Spleen (tissue), 13 donors: ENCODE data around the gene ZNF880. TPM values are rescaled to one million over a fixed set of nuclear protein-coding genes. Genes with fewer than 3 reads are reported as not detected.

ENCODE experiments used
- DNase-seq: peaks from one replicate; pipeline ENCODE4 v3.0.0-alpha.2; 2020
- H3K27ac ChIP-seq, 8 donors: fragments of 200-600 bp; sonication (generic) in 7 of 8; 1 replicate in 4 of 8; 2 replicates in 4 of 8; pipeline versions ENCODE4 v1.5.0 to v1.8.0; 2016 to 2021; ENCODE audit warnings: inconsistent platforms in 4 of 8, mild to moderate bottlenecking in 4 of 8, moderate library complexity in 1 of 8
- H3K27me3 ChIP-seq, 7 donors: fragments of 200-600 bp; sonication (generic) in 6 of 7; replicated peaks in 1 of 7; 1 replicate in 4 of 7; 2 replicates in 3 of 7; pipeline versions ENCODE4 v1.5.0 to v1.8.0; 2016 to 2021; ENCODE audit warnings: inconsistent platforms in 3 of 7, mild to moderate bottlenecking in 1 of 7
- H3K36me3 ChIP-seq, 6 donors: fragments of 200-600 bp; sonication (generic) in 5 of 6; 1 replicate in 4 of 6; 2 replicates in 2 of 6; pipeline versions ENCODE4 v1.5.0 to v1.8.0; 2016 to 2021; ENCODE audit warnings: inconsistent platforms in 2 of 6
- H3K4me1 ChIP-seq, 6 donors: fragments of 200-600 bp; sonication (generic) in 5 of 6; 1 replicate in 3 of 6; 2 replicates in 3 of 6; pipeline versions ENCODE4 v1.5.0 to v1.8.0; 2016 to 2021; ENCODE audit warnings: inconsistent platforms in 3 of 6
- H3K4me3 ChIP-seq, 8 donors: fragments of 200-600 bp; sonication (generic) in 7 of 8; 1 replicate in 4 of 8; 2 replicates in 4 of 8; pipeline versions ENCODE4 v1.5.0 to v1.8.0; 2016 to 2021; ENCODE audit warnings: inconsistent platforms in 4 of 8, mild to moderate bottlenecking in 4 of 8, moderate library complexity in 2 of 8
- H3K9me3 ChIP-seq, 8 donors: fragments of 200-600 bp; sonication (generic) in 7 of 8; 1 replicate in 4 of 8; 2 replicates in 4 of 8; pipeline versions ENCODE4 v1.5.0 to v1.8.0; 2016 to 2021; ENCODE audit warnings: inconsistent platforms in 4 of 8
- POLR2A ChIP-seq, 3 donors: fragments of 450-650 bp; IDR thresholded peaks; one replicate each; pipeline ENCODE4 v1.5.1; 2017; ENCODE audit warnings: antibody characterized with exemption in 3 of 3, mild to moderate bottlenecking in 1 of 3
- POLR2AphosphoS5 ChIP-seq, 3 donors: sonication (generic); formaldehyde crosslinking; IDR thresholded peaks; one replicate each; pipeline ENCODE4 v1.5.1; 2017; ENCODE audit warnings: antibody characterized with exemption in 3 of 3
- WGBS, 5 donors: extraction: QIAGEN DNeasy Blood & Tissue Kit in 3 of 5; methylation state at CpG; one replicate each; pipeline versions ENCODE4 v1.1.5 to v1.1.7; 2013 to 2018; 5-methylcytosine and 5-hydroxymethylcytosine counted together
- intact Hi-C: fragments of 100-400 bp; cut with DNase I; formaldehyde crosslinking; loops from one replicate; pipeline ENCODE4 v1.15.0; 2023; ENCODE audit warnings: low total_unique reads
- long read RNA-seq, 2 donors: transcript quantifications; one replicate each; lab custom pipeline, GENCODE V29; 2026
- polyA plus RNA-seq, 3 donors: library from polyadenylated mRNA; stranded (reverse); fragments of 200-250 nt; gene quantifications; one replicate each; pipeline ENCODE4 v1.2.1, GENCODE V29; 2013
- total RNA-seq, 7 donors: library from RNA; depleted of rRNA in 3 of 7; stranded (reverse); fragments of >200 nt in 3 of 7; fragmentation: NEBNext Ultra II Directional in 4 of 7; extraction: Animal tissue kit (Norgen Biotek cat#: 25700) in 4 of 7; gene quantifications; one replicate each; pipeline versions ENCODE4 v1.1.0 to v1.2.1, GENCODE V29; 2016 to 2021
- TF ChIP-seq, protein P1 (sequence below), 11 experiments: fragments of 200-600 bp in 7 of 11; fragments of 450-650 bp in 4 of 11; sonication (generic) in 4 of 11; IDR thresholded peaks in 8 of 11; conservative IDR thresholded peaks in 3 of 11; 1 replicate in 7 of 11; 2 replicates in 4 of 11; pipeline versions ENCODE4 v1.4.0 to v1.8.0; 2016 to 2021; ENCODE audit warnings: antibody characterized with exemption in 11 of 11, inconsistent platforms in 4 of 11, mild to moderate bottlenecking in 1 of 11
- donor health status: healthy with polysubstance abuse.
- donor health status: DM: no; HTN: no; CAD: no; lungs with moderate emphysema.
- donor health status: DM: no; HTN: no; CAD: no.
- donor health status: Bipolar disorder and iron deficiency.
- donor health status: healthy.
- donor health status: DM: no; HTN: no; CAD: no.
- donor health status: DM: yes; HTN: yes; CAD: no.

Gene ZNF880
- 10 to 100 TPM; 18.8 to 31.7 (median 21.2) TPM for total RNA-seq
- 10 to 100 TPM; 14.8 to 21.9 (median 18.6) TPM for polyA plus RNA-seq
- long read RNA-seq, donor 1, partial matches to known transcripts = 0 of 7 reads
- long read RNA-seq, donor 1, other reads (novel, unspliced or antisense) = 0 of 7 reads
- long read RNA-seq, donor 2, partial matches to known transcripts = 0 of 4 reads
- long read RNA-seq, donor 2, other reads (novel, unspliced or antisense) = 0 of 4 reads

DNA sequence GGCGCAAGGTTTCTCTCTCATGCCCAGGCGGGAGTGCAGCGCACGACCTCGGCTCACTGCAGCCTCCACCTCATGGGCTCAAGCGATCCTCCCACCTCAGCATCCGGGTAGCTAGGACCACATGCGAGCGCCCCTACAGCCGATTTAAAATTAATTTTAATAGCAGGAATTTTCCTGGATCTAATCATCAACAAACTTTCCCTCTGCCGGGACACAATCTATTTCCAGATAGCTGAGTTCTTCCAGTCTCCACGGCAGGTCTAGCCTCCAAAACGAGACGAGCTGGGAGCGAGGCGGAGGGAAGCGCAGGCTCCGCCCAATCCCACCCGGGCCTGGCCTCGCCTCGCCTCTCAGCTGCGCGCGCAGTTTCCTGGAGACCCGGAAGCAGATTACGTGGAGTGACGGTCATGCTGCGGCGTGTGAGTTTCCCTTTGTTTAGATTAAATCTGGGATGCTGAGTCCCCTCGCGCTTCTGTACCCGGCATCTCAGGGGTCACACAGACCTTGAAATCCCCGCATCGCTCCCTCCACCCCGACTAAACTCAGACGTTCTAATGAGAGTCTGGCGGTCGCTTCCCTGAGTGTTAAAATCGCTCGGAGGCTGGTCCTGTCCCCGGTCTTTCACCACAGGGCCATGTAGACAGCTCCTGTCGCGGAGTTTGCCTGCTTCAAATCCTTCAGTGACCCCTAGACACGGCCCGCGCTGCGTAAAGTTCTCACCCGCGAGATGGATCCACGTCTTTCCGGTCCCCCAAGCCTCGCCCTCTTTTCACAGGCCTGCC lies at the start of gene ZNF880:
Gene ZNF880, plus strand, starts transcription at position 365 of the 782 bp plus-strand sequence. Its CDS starts 43 bp downstream, at position 408.
- Histone ChIP-seq H3K27ac (peak within 1 kb of the TSS; percentile 90 to 95 (median 94)), H3K36me3 (peaks cover 0 to 62% (median 34%) of the 10 kb centered on the region in 6 donors), H3K4me3 (peak within 1 kb of the TSS; percentile 51 to 80 (median 60)), H3K27me3 (no peaks in the 10 kb centered on the region), H3K4me1 (peaks cover 0 to 17% (median 11%) of the 10 kb centered on the region in 6 donors), H3K9me3 (peaks cover 8 to 97% (median 94%) of the 10 kb centered on the region in 8 donors)
- intact Hi-C loops = no loop called here
- no peak for TF ChIP-seq POLR2A (IDR thresholded peaks at IDR 0.05)
- TF ChIP-seq, protein P1, sequence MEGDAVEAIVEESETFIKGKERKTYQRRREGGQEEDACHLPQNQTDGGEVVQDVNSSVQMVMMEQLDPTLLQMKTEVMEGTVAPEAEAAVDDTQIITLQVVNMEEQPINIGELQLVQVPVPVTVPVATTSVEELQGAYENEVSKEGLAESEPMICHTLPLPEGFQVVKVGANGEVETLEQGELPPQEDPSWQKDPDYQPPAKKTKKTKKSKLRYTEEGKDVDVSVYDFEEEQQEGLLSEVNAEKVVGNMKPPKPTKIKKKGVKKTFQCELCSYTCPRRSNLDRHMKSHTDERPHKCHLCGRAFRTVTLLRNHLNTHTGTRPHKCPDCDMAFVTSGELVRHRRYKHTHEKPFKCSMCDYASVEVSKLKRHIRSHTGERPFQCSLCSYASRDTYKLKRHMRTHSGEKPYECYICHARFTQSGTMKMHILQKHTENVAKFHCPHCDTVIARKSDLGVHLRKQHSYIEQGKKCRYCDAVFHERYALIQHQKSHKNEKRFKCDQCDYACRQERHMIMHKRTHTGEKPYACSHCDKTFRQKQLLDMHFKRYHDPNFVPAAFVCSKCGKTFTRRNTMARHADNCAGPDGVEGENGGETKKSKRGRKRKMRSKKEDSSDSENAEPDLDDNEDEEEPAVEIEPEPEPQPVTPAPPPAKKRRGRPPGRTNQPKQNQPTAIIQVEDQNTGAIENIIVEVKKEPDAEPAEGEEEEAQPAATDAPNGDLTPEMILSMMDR (IDR thresholded peaks at IDR 0.05 in 8 of 11, conservative IDR thresholded peaks at IDR 0.05 in 3 of 11) = no peak
- peak; percentile 91 to 94 (median 93) for TF ChIP-seq POLR2AphosphoS5 (IDR thresholded peaks at IDR 0.05)
- peak; percentile 96 for DNase-seq
- WGBS, 5 donors = 2 to 5% (median 4%) methylated on average over 45 to 52 of the region's 52 CpGs

DNA sequence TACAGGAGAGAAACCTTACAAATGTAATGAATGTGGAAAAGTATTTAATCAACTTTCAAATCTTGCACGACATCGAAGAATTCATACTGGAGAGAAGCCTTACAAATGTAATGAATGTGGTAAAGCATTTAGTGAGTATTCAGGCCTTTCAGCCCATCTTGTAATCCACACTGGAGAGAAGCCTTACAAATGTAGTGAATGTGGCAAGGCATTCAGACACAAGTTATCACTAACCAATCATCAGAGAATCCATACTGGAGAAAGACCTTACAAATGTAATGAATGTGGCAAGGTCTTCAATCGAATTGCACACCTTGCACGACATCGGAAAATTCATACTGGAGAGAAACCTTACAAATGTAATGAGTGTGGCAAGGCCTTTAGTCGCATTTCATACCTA lies 47.3 kb upstream of the ZNF880 start:
- H3K36me3 ChIP-seq = peaks cover 49 to 67% (median 55%) of the 10 kb centered on the region in 6 donors
- 91 to 99% (median 97%) methylated on average over 6 of the region's 6 CpGs for WGBS, 5 donors
- H3K27ac ChIP-seq = no peak overlapping the region
- peak overlapping the region in 1 of 8 donors; percentile 20 for H3K4me3 ChIP-seq
- no peaks in the 10 kb centered on the region for H3K4me1 ChIP-seq
- TF ChIP-seq, protein P1 (IDR thresholded peaks at IDR 0.05 in 8 of 11, conservative IDR thresholded peaks at IDR 0.05 in 3 of 11) = no peak
- TF ChIP-seq POLR2A (IDR thresholded peaks at IDR 0.05) (no peak), POLR2AphosphoS5 (IDR thresholded peaks at IDR 0.05) (no peak)
- no peaks in the 10 kb centered on the region for H3K27me3 ChIP-seq
- intact Hi-C loops = no loop called here
- no peak for DNase-seq
- H3K9me3 ChIP-seq = peaks cover 75 to 100% (median 100%) of the 10 kb centered on the region in 8 donors

DNA sequence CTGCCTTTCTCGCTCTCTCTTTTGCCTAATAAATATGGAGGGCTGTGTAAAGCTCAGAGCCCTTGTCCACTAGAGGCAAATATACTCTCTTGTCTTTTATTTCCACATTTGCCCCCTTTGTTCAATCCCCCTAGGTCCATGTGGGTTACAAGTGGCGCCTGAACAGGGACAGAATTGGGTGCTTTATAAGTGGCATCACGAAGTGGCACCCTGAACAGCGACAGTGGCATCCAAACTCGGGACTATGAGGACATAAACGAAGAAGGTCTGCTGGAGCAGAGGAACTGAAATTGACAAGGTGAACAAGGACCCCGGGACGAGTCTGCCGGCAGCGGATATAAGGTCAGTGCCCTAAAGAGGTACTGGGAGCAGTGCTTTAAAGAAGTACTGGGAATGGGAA lies 38.0 kb upstream of the ZNF880 start:
- Histone ChIP-seq H3K9me3 (peaks cover 34 to 94% (median 92%) of the 10 kb centered on the region in 8 donors), H3K4me3 (no peak overlapping the region), H3K27ac (no peak overlapping the region), H3K4me1 (peaks cover 0 to 6% (median 1%) of the 10 kb centered on the region in 6 donors), H3K27me3 (no peaks in the 10 kb centered on the region), H3K36me3 (peaks cover 0 to 5% (median 0%) of the 10 kb centered on the region in 6 donors)
- DNase-seq = no peak
- TF ChIP-seq POLR2AphosphoS5 (IDR thresholded peaks at IDR 0.05) (no peak), POLR2A (IDR thresholded peaks at IDR 0.05) (no peak)
- TF ChIP-seq, protein P1 (IDR thresholded peaks at IDR 0.05 in 8 of 11, conservative IDR thresholded peaks at IDR 0.05 in 3 of 11) = no peak
- intact Hi-C loops = no loop called here
- WGBS, 5 donors = 85 to 92% (median 87%) methylated on average over 10 of the region's 10 CpGs

DNA sequence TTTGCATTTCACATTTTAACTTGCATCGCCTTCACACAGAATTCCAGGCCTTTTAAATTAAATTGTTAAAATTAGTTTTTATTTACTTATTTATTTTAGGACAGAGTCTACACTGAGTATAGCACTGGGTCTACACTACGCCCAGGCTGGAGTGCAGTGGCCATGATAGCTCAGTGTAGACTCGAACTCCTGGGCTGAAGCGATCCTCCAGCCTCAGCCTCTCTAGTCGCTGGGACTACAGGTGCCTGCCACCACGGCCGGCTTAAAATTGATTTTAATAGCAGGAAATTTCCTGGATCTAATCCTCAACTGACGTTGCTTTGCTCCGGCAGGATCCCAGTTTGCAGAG lies 34.0 kb upstream of the ZNF880 start:
- H3K27ac ChIP-seq = peak overlapping the region; percentile 65 to 89 (median 82)
- H3K4me1 ChIP-seq = peaks cover 0 to 14% (median 10%) of the 10 kb centered on the region in 6 donors
- H3K36me3 ChIP-seq = peaks cover 0 to 18% (median 0%) of the 10 kb centered on the region in 6 donors
- 56 to 83% (median 58%) methylated on average over 6 to 9 of the region's 9 CpGs for WGBS, 5 donors
- H3K27me3 ChIP-seq = no peaks in the 10 kb centered on the region
- intact Hi-C loops = no loop called here
- TF ChIP-seq, protein P1 (IDR thresholded peaks at IDR 0.05 in 8 of 11, conservative IDR thresholded peaks at IDR 0.05 in 3 of 11) = no peak
- TF ChIP-seq POLR2A (IDR thresholded peaks at IDR 0.05) (peak in 1 of 3 donors; percentile 28), POLR2AphosphoS5 (IDR thresholded peaks at IDR 0.05) (no peak)
- H3K9me3 ChIP-seq = peaks cover 11 to 92% (median 63%) of the 10 kb centered on the region in 8 donors
- H3K4me3 ChIP-seq = peak overlapping the region; percentile 52 to 85 (median 72)
- DNase-seq = no peak
